HCT116 (cell line): ENCODE measurements around the gene GYPC. TPM values are rescaled to one million over a fixed set of nuclear protein-coding genes. Genes with fewer than 3 reads are reported as not detected.

Source experiments
- ATAC-seq: fragments of 200-7000 bp; cut with Tn5 transposase; 2 replicates; pipeline ENCODE4 v1.9.1; 2020; ENCODE audit warnings: mild to moderate bottlenecking, moderate library complexity
- BruUV-seq: library from RNA; stranded (reverse); fragments of 400-500 nt; replicated peaks from 2 replicates; lab custom pipeline; 2021; lab: Mats Ljungman, UMichigan
- CTCF ChIA-PET: fragments of 300-600 bp; sonication (Branson Sonifier 250); formaldehyde crosslinking; loops from one replicate; lab custom pipeline; 2021; ENCODE audit warnings: antibody characterized with exemption; lab: Charles Lee
- POLR2A ChIA-PET: fragments of 300-600, 350-600 bp; sonication (Branson Sonifier 250); formaldehyde crosslinking; loops from one replicate; lab custom pipeline; 2021; ENCODE audit warnings: antibody characterized with exemption; lab: Charles Lee
- RAD21 ChIA-PET, 2 experiments: fragments of 300-600 bp; sonication (Branson Sonifier 250); formaldehyde crosslinking; loops; one replicate each; lab custom pipeline; 2023; ENCODE audit warnings: low total read pairs in 2 of 2; ENCODE audit not compliant: uncharacterized antibody in 2 of 2, unreplicated experiment in 2 of 2, low non-redundant PET in 1 of 2; lab: Charles Lee
- DNase-seq: peaks from one replicate; pipeline ENCODE4 v3.0.0-alpha.2; 2010; ENCODE audit warnings: low read depth, low spot score
- H2AFZ ChIP-seq: fragments of 200-600 bp; shearing (Covaris generic), sonication (generic); 2 replicates; pipeline ENCODE4 v1.6.1; 2017; ENCODE audit warnings: low read depth, mixed run types, mixed read lengths, antibody characterized with exemption, low read length; ENCODE audit not compliant: poor library complexity, severe bottlenecking
- H3K27ac ChIP-seq: 2 replicates; pipeline ENCODE4 v1.5.1; 2012; ENCODE audit warnings: low read depth, low read length
- H3K27me3 ChIP-seq: fragments of 200-600 bp; sonication (generic); 2 replicates; pipeline ENCODE4 v1.6.1; 2016; ENCODE audit warnings: mixed run types, low read length, mixed read lengths; ENCODE audit not compliant: insufficient read depth
- H3K36me3 ChIP-seq, 2 experiments: fragments of 200-500 bp in 1 of 2; fragments of 200-600 bp in 1 of 2; sonication (Bioruptor generic) in 1 of 2; sonication (generic) in 1 of 2; 2 replicates each; pipeline versions ENCODE4 v1.5.1 to v1.6.1; 2014 to 2016; ENCODE audit warnings: low read length in 2 of 2, inconsistent platforms in 1 of 2, mixed read lengths in 1 of 2, mixed run types in 1 of 2; ENCODE audit not compliant: insufficient read depth in 2 of 2, control insufficient read depth in 1 of 2
- H3K4me1 ChIP-seq, 2 experiments: fragments of 200-600 bp in 1 of 2; sonication (generic) in 1 of 2; 2 replicates each; pipeline versions ENCODE4 v1.5.1 to v1.6.1; 2012 to 2017; ENCODE audit warnings: low read length in 2 of 2, inconsistent platforms in 1 of 2, mild to moderate bottlenecking in 1 of 2, mixed read lengths in 1 of 2, mixed run types in 1 of 2, moderate library complexity in 1 of 2; ENCODE audit not compliant: insufficient read depth in 2 of 2, control insufficient read depth in 1 of 2
- H3K4me2 ChIP-seq: fragments of 200-600 bp; sonication (generic); 2 replicates; pipeline ENCODE4 v1.6.1; 2017; ENCODE audit warnings: mixed run types, low read length, mixed read lengths
- H3K4me3 ChIP-seq, 2 experiments: fragments of 200-600 bp in 1 of 2; sonication (generic) in 1 of 2; replicated peaks in 1 of 2; 2 replicates each; pipeline ENCODE4 v1.5.1; 2011 to 2016; ENCODE audit warnings: low read length in 2 of 2, control low read depth in 1 of 2, low read depth in 1 of 2, mild to moderate bottlenecking in 1 of 2, mixed read lengths in 1 of 2, mixed run types in 1 of 2
- H3K79me2 ChIP-seq: fragments of 200-600 bp; sonication (generic); 2 replicates; pipeline ENCODE4 v1.6.1; 2017; ENCODE audit warnings: mild to moderate bottlenecking, mixed run types, low read length, moderate library complexity, mixed read lengths; ENCODE audit not compliant: insufficient read depth
- H3K9ac ChIP-seq: fragments of 200-600 bp; sonication (generic); 2 replicates; pipeline ENCODE4 v1.6.1; 2016; ENCODE audit warnings: low read length, mixed read lengths
- H3K9me2 ChIP-seq: fragments of 200-600 bp; sonication (generic), shearing (Covaris generic); 2 replicates; pipeline ENCODE4 v1.6.1; 2017; ENCODE audit warnings: mixed run types, mild to moderate bottlenecking, moderate library complexity; ENCODE audit not compliant: insufficient read depth
- H3K9me3 ChIP-seq, 2 experiments: fragments of 200-500 bp in 1 of 2; fragments of 200-600 bp in 1 of 2; sonication (Bioruptor generic) in 1 of 2; sonication (generic) in 1 of 2; 2 replicates each; pipeline ENCODE4 v1.6.1; 2014 to 2017; ENCODE audit warnings: low read length in 2 of 2, mixed read lengths in 2 of 2, inconsistent platforms in 1 of 2, low read depth in 1 of 2, mild to moderate bottlenecking in 1 of 2, mixed run types in 1 of 2, moderate library complexity in 1 of 2; ENCODE audit not compliant: control insufficient read depth in 1 of 2, insufficient read depth in 1 of 2
- H4K20me1 ChIP-seq: fragments of 200-600 bp; sonication (generic), shearing (Covaris generic); 2 replicates; pipeline ENCODE4 v1.6.1; 2017; ENCODE audit warnings: mixed run types, mild to moderate bottlenecking, moderate library complexity; ENCODE audit not compliant: insufficient read depth
- CBX3 ChIP-seq: IDR thresholded peaks from 2 replicates; pipeline ENCODE4 v1.6.1; 2012; ENCODE audit warnings: low read depth
- EGR1 ChIP-seq: IDR thresholded peaks from 2 replicates; pipeline ENCODE4 v1.6.1; 2012; ENCODE audit warnings: low read depth
- EZH2phosphoT487 ChIP-seq: fragments of 200-600 bp; IDR thresholded peaks from 2 replicates; pipeline ENCODE4 v1.6.1; 2018; ENCODE audit warnings: antibody characterized with exemption, borderline replicate concordance
- SRF ChIP-seq: IDR thresholded peaks from 2 replicates; pipeline ENCODE4 v1.6.1; 2012; ENCODE audit warnings: low read depth
- ZNF274 ChIP-seq: fragments of 200-500 bp; sonication (Bioruptor generic); IDR thresholded peaks from 2 replicates; pipeline ENCODE4 v1.6.1; 2014; ENCODE audit warnings: mild to moderate bottlenecking, low read depth, low read length, inconsistent platforms
- intact Hi-C: fragments of 100-400 bp; cut with micrococcal nuclease; formaldehyde crosslinking; loops from 2 replicates; pipeline ENCODE4 v1.10.0; 2022
- total RNA-seq: library from RNA; stranded (reverse); gene quantifications from one replicate; pipeline ENCODE4 v1.2.1, GENCODE V29; 2021; ENCODE audit not compliant: unreplicated experiment
- TF ChIP-seq, protein P1 (sequence below), 3 experiments: fragments of 200-600 bp in 1 of 3; sonication (generic) in 1 of 3; IDR thresholded peaks in 2 of 3; conservative IDR thresholded peaks in 1 of 3; 2 replicates each; pipeline ENCODE4 v1.5.1; 2012 to 2017; ENCODE audit warnings: low read depth in 2 of 3, low read length in 2 of 3, antibody characterized with exemption in 1 of 3, borderline replicate concordance in 1 of 3, control low read depth in 1 of 3, mild to moderate bottlenecking in 1 of 3, mixed read lengths in 1 of 3, mixed run types in 1 of 3, moderate library complexity in 1 of 3; ENCODE audit not compliant: insufficient read depth in 1 of 3

GYPC gene
- total RNA-seq, 1 experiment from 2014 or later: 0.66 TPM

DNA sequence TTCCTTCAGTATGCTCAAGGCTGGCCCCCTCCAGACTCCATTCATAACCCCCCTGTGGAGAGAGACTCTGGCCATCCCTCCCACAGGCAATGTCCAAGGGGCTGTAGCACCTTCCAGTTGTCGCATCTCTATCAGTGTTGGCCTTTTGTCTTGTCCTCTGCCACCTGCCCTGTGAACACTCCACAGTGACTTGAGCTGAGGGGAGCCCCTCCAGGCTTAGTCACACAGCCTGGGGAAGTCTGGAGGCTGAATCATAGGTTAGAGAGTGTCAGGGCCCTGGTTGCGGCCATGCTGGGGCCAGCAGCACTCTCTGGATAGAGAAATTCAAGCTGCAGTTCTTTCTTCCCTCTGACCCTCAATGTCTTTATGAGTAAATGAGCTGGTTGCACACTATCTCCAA, 64.7 kb downstream of the GYPC start:
- BruUV-seq: no TSS peak
- no peak for ATAC-seq
- intact Hi-C loops: no loop called here

DNA sequence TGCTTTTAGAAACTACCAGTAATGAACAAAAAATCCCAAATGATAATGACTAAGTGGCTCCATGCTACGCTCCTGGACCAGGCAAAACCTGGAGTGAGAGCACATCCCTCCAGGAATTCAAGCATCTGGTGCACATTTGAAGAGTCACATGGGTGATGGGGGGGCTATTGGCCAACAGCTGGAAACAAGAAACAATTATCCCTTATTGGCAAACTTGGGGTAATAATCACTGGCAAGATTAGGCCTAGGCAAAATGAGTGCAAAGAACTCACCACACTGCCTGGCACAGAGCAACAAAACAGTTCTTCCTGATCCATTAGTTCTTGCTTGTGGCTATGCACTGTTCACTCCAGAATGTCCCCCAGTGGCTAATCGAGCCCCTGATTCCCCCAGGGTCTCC, 66.1 kb downstream of the GYPC start:
- no peaks in the 10 kb centered on the region for H3K79me2 ChIP-seq
- no peak overlapping the region for H3K4me2 ChIP-seq
- TF ChIP-seq EGR1: no peak
- no peak overlapping the region for H2AFZ ChIP-seq
- H3K9ac ChIP-seq: no peak overlapping the region
- no peaks in the 10 kb centered on the region for H3K4me1 ChIP-seq
- no peaks in the 10 kb centered on the region for H3K9me2 ChIP-seq
- POLR2A ChIA-PET: no interaction called here
- CTCF ChIA-PET: no interaction called here
- H3K27me3 ChIP-seq: peaks cover 3% of the 10 kb centered on the region; the same call in 1 of the 2 replicates
- no peak for ATAC-seq
- intact Hi-C loops: no loop called here
- H4K20me1 ChIP-seq: no peaks in the 10 kb centered on the region
- no TSS peak for BruUV-seq
- no peak overlapping the region for H3K27ac ChIP-seq
- H3K9me3 ChIP-seq: no peaks in the 10 kb centered on the region
- no peak for DNase-seq
- H3K36me3 ChIP-seq: no peaks in the 10 kb centered on the region
- H3K4me3 ChIP-seq: no peak overlapping the region
- RAD21 ChIA-PET: no interaction called here

More for the DNA sequence above, 64.7 kb downstream of the GYPC start:
- Histone ChIP-seq H3K27ac (no peak overlapping the region), H3K79me2 (no peaks in the 10 kb centered on the region), H3K27me3 (peaks cover 8% of the 10 kb centered on the region; the same call in 1 of the 2 replicates), H4K20me1 (no peaks in the 10 kb centered on the region), H3K36me3 (no peaks in the 10 kb centered on the region), H3K9me3 (no peaks in the 10 kb centered on the region), H3K9me2 (no peaks in the 10 kb centered on the region), H2AFZ (no peak overlapping the region), H3K4me1 (no peaks in the 10 kb centered on the region), H3K4me2 (no peak overlapping the region), H3K9ac (no peak overlapping the region), H3K4me3 (no peak overlapping the region)
- TF ChIP-seq ZNF274: no peak
- no peak for TF ChIP-seq CBX3
- TF ChIP-seq, protein P1, sequence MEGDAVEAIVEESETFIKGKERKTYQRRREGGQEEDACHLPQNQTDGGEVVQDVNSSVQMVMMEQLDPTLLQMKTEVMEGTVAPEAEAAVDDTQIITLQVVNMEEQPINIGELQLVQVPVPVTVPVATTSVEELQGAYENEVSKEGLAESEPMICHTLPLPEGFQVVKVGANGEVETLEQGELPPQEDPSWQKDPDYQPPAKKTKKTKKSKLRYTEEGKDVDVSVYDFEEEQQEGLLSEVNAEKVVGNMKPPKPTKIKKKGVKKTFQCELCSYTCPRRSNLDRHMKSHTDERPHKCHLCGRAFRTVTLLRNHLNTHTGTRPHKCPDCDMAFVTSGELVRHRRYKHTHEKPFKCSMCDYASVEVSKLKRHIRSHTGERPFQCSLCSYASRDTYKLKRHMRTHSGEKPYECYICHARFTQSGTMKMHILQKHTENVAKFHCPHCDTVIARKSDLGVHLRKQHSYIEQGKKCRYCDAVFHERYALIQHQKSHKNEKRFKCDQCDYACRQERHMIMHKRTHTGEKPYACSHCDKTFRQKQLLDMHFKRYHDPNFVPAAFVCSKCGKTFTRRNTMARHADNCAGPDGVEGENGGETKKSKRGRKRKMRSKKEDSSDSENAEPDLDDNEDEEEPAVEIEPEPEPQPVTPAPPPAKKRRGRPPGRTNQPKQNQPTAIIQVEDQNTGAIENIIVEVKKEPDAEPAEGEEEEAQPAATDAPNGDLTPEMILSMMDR (IDR thresholded peaks at IDR 0.05 in 2 of 3, conservative IDR thresholded peaks at IDR 0.05 in 1 of 3; ENCODE audit: borderline replicate concordance in 1 of 3, insufficient read depth in 1 of 3, low read depth in 2 of 3, low read length in 2 of 3): no peak
- TF ChIP-seq EZH2phosphoT487: no peak
- no peak for TF ChIP-seq SRF
- ChIA-PET RAD21 (no interaction called here), POLR2A (no interaction called here), CTCF (no interaction called here)
- DNase-seq: no peak
